Stomach smooth muscle (tissue), 2 donors: ENCODE measurements around the gene GALNT18.
A peak's percentile ranks its signal among the peaks of the same experiment; 100 is the strongest.

Experiments used
- H3K27ac ChIP-seq: one replicate; pipeline ENCODE4 v1.7.0; 2013; ENCODE audit warnings: mild to moderate bottlenecking, low read length, inconsistent platforms
- H3K27me3 ChIP-seq, 2 donors: one replicate each; pipeline ENCODE4 v1.7.0; 2013; ENCODE audit warnings: low read length in 2 of 2; ENCODE audit not compliant: insufficient read depth in 2 of 2, control insufficient read depth in 1 of 2
- H3K36me3 ChIP-seq, 2 donors: one replicate each; pipeline ENCODE4 v1.7.0; 2013; ENCODE audit warnings: low read length in 2 of 2; ENCODE audit not compliant: control insufficient read depth in 2 of 2, insufficient read depth in 2 of 2
- H3K4me1 ChIP-seq: one replicate; pipeline ENCODE4 v1.7.0; 2013; ENCODE audit warnings: low read length; ENCODE audit not compliant: control insufficient read depth, insufficient read depth
- H3K4me3 ChIP-seq, 2 donors: one replicate each; pipeline ENCODE4 v1.7.0; 2013; ENCODE audit warnings: low read length in 2 of 2
- H3K9ac ChIP-seq, 2 donors: one replicate each; pipeline ENCODE4 v1.7.0; 2013; ENCODE audit warnings: low read length in 2 of 2, mild to moderate bottlenecking in 1 of 2
- H3K9me3 ChIP-seq, 2 donors: one replicate each; pipeline ENCODE4 v1.7.0; 2013; ENCODE audit warnings: low read length in 2 of 2; ENCODE audit not compliant: control insufficient read depth in 2 of 2
- donor health status: healthy.
- donor health status: Pancreatic carcinoma.

Gene GALNT18

GRCh38 chr11:11413776-11414175 lies 208.0 kb downstream of the GALNT18 start:
- Histone ChIP-seq H3K9ac (no peak overlapping the region), H3K36me3 (no peaks in the 10 kb centered on the region), H3K4me1 (peaks cover 18% of the 10 kb centered on the region)

GRCh38 chr11:11411401-11411985 lies 210.3 kb downstream of the GALNT18 start:
- Histone ChIP-seq H3K4me1 (peaks cover 31% of the 10 kb centered on the region), H3K4me3 (no peak overlapping the region), H3K36me3 (no peaks in the 10 kb centered on the region), H3K27me3 (no peaks in the 10 kb centered on the region), H3K27ac (no peak overlapping the region), H3K9me3 (no peaks in the 10 kb centered on the region), H3K9ac (no peak overlapping the region)

More at GRCh38 chr11:11413776-11414175, 208.0 kb downstream of the GALNT18 start:
- Histone ChIP-seq H3K4me3 (no peak overlapping the region), H3K9me3 (no peaks in the 10 kb centered on the region), H3K27ac (no peak overlapping the region), H3K27me3 (no peaks in the 10 kb centered on the region)

- H3K4me1 ChIP-seq, result peaks cover 26% of the 10 kb centered on the region
- no peak overlapping the region for H3K9ac ChIP-seq
- H3K27ac ChIP-seq, result no peak overlapping the region
- H3K9me3 ChIP-seq, result no peaks in the 10 kb centered on the region
- no peaks in the 10 kb centered on the region for H3K27me3 ChIP-seq
- H3K36me3 ChIP-seq, result no peaks in the 10 kb centered on the region
- H3K4me3 ChIP-seq, result no peak overlapping the region
Measured at GRCh38 chr11:11409901-11410300, 211.9 kb downstream of the GALNT18 start.

GRCh38 chr11:11409224-11409623 lies 212.6 kb downstream of the GALNT18 start:
- Histone ChIP-seq H3K4me3 (no peak overlapping the region), H3K9me3 (no peaks in the 10 kb centered on the region), H3K27me3 (no peaks in the 10 kb centered on the region), H3K27ac (no peak overlapping the region), H3K9ac (no peak overlapping the region), H3K36me3 (no peaks in the 10 kb centered on the region), H3K4me1 (peaks cover 31% of the 10 kb centered on the region)

GRCh38 chr11:11408436-11409221 lies 213.2 kb downstream of the GALNT18 start:
- no peaks in the 10 kb centered on the region for H3K9me3 ChIP-seq
- no peak overlapping the region for H3K9ac ChIP-seq
- H3K4me1 ChIP-seq, result peaks cover 37% of the 10 kb centered on the region
- H3K27ac ChIP-seq, result no peak overlapping the region
- H3K4me3 ChIP-seq, result no peak overlapping the region
- no peaks in the 10 kb centered on the region for H3K36me3 ChIP-seq
- no peaks in the 10 kb centered on the region for H3K27me3 ChIP-seq

- no peak overlapping the region for H3K4me3 ChIP-seq
- H3K4me1 ChIP-seq, result peaks cover 39% of the 10 kb centered on the region
- no peaks in the 10 kb centered on the region for H3K27me3 ChIP-seq
- H3K36me3 ChIP-seq, result no peaks in the 10 kb centered on the region
- peak overlapping the region; percentile 73 for H3K27ac ChIP-seq
- H3K9me3 ChIP-seq, result no peaks in the 10 kb centered on the region
- H3K9ac ChIP-seq, result no peak overlapping the region
Measured at GRCh38 chr11:11407763-11408084, 214.1 kb downstream of the GALNT18 start.

GRCh38 chr11:11407065-11407762 lies 214.6 kb downstream of the GALNT18 start:
- Histone ChIP-seq H3K4me3 (no peak overlapping the region), H3K9ac (no peak overlapping the region), H3K27me3 (no peaks in the 10 kb centered on the region), H3K9me3 (no peaks in the 10 kb centered on the region), H3K36me3 (no peaks in the 10 kb centered on the region), H3K27ac (peak overlapping the region; percentile 73), H3K4me1 (peaks cover 44% of the 10 kb centered on the region)

- Histone ChIP-seq H3K4me1 (peaks cover 45% of the 10 kb centered on the region), H3K4me3 (no peak overlapping the region), H3K36me3 (no peaks in the 10 kb centered on the region), H3K9me3 (no peaks in the 10 kb centered on the region), H3K27ac (peak overlapping the region; percentile 73), H3K27me3 (no peaks in the 10 kb centered on the region), H3K9ac (no peak overlapping the region)
Measured at GRCh38 chr11:11406652-11407051, 215.2 kb downstream of the GALNT18 start.

GRCh38 chr11:11403763-11404725 lies 217.8 kb downstream of the GALNT18 start:
- peaks cover 39% of the 10 kb centered on the region for H3K4me1 ChIP-seq
- H3K36me3 ChIP-seq, result no peaks in the 10 kb centered on the region
- H3K9ac ChIP-seq, result no peak overlapping the region
- H3K27me3 ChIP-seq, result no peaks in the 10 kb centered on the region
- peak overlapping the region in 1 of 2 donors; percentile 22 for H3K4me3 ChIP-seq
- no peaks in the 10 kb centered on the region for H3K9me3 ChIP-seq
- H3K27ac ChIP-seq, result no peak overlapping the region

GRCh38 chr11:11401960-11402535 lies 219.8 kb downstream of the GALNT18 start:
- H3K27me3 ChIP-seq, result no peaks in the 10 kb centered on the region
- peak overlapping the region; percentile 46 for H3K27ac ChIP-seq
- no peak overlapping the region for H3K4me3 ChIP-seq
- H3K4me1 ChIP-seq, result peaks cover 29% of the 10 kb centered on the region
- no peak overlapping the region for H3K9ac ChIP-seq
- H3K9me3 ChIP-seq, result no peaks in the 10 kb centered on the region
- H3K36me3 ChIP-seq, result no peaks in the 10 kb centered on the region
